Dermis microvascular lymphatic vessel endothelial cell (primary cell): Measurements from ENCODE around the gene B4GALNT3. TPM values are rescaled to one million over a fixed set of nuclear protein-coding genes. Genes with fewer than 3 reads are reported as not detected.

ENCODE experiments used
- DNase-seq, 2 donors: peaks; one replicate each; pipeline versions ENCODE4 v3.0.0 to v3.0.0-alpha.2; 2010; ENCODE audit warnings: low read depth in 2 of 2
- total RNA-seq: library from RNA; depleted of rRNA; stranded (reverse); fragments of >200 nt; gene quantifications from 2 replicates; pipeline ENCODE4 v1.2.1, GENCODE V29; 2014

B4GALNT3 gene
- total RNA-seq, 1 donor from 2014 or later = under 0.01 TPM

DNA sequence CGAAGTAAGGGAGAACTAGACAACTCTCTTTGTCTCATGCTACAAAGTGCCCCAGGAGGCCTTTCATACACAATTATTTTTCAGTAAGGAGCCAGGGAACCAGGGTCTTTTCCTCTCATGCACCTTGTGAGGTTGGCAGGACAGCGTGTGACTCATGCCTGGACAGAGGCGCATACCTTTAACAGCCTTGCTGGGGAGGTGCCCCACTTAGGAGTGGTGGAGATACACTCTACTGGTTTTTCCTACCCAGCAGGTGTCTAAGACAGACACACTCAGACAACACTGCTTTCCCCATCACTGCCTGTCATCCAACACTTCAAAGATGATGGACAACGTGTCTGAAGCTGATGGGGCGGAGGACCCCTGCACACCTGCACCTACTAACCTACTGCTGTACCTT lies 49.1 kb downstream of the B4GALNT3 start:
- DNase-seq = no peak

DNA sequence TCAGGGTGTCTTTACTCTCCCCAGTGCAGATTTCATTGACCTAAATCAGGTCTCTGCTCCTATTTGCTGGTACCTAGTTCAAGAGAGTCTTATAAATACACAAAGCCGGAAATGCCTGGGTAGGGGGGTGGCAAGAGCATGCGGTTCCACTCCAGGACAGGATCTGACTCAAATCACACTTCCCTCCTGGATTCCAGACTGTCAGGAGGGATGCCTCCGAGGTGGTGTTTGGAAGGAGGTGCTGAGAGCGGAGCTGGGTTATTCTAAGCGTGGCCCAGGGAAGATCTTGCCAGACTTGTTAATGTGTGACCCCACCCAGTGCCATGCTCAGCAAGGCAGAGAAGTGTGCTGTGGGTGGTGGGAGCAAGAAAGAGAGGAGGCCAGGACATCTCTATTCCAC lies 49.8 kb downstream of the B4GALNT3 start:
- peak; percentile 16 to 77 for DNase-seq

DNA sequence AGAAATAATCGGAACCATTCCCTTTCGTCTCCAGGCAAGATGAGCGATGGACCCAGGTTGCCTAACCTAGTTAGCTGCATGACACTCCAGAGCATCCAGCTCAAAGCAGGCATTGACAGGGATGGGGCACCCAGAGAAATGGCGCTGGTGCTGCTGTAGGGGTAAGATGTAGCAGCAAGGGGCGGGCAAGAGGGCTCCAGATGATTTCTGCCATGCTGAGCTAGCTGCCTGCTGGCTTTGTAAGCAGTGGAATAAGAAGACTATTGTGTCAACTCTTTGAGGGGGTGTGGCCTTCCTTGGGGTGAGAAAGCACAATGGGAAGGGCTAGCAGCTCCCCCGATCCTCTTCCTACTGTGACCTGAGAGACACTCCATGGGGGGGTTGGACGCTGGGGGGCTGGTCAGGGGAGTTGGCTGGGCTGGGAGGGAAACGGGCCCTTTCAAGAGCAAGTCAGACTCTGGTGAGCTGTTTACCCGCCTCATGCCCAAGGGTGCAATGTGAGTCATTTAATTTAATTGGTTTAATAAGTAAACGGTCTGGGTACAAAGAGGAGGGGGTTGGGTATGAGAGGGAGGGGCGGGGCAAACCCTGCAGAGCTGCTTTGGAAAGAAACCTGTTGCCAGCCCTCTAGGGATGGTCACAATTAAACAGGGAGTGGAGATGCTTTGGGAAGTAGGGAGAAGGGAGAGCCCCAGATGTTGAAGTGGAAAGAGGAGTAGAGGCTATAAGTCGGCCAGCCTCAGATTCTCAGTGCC lies 50.5 kb downstream of the B4GALNT3 start:
- DNase-seq = no peak

DNA sequence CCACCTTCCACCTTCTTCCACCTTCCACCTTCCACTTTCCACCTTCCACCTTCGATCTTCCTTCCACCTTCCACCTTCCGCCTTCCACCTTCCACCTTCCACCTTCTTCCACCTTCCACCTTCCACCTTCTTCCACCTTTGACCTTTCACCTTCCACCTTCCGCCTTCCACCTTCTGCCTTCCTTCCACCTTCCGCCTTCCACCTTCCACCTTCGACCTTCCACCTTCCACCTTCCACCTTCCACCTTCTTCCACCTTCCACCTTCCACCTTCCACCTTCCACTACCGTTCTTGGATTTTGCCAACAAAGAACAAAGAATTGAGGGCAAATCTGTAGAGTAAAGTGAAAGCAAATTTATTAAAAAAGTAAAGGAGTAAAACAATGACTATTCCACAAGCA lies 53.2 kb downstream of the B4GALNT3 start:
- DNase-seq = no peak

DNA sequence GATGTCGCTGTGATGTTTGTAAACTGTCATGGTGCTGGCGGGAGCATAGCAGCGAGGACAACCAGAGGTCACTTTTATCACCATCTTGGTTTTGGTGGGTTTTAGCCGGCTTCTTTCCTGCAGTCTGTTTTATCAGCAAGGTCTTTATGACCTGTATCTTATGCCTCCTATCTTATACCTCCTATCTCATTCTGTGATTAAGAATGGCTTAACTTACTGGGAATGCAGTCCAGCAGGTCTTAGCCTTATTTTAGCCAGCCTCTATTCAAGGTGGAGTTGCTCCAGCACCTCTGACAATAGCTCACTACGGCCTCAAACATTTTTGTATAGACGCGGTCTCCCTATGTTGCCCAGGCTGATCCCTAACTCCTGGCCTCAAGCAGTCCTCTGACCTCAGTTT lies 53.7 kb downstream of the B4GALNT3 start:
- no peak for DNase-seq

DNA sequence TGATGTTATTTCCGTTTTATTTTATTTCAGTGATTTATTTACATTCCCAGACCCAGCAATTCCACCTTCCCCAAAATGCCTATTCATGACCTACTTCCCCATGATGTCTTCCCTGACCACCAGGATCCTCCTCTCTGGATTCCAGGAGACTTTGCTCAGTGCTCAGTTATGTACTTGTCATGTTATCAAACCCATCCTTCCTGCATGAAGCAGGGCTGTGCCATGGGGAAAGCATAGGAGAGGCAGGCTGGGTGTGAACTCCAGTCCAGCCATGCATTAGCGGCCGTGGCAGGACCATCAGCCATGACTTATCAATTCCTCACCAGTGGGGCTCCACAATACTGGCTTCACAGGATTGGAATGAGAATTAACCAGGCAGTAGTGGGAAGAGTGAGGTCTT lies 57.8 kb downstream of the B4GALNT3 start:
- no peak for DNase-seq

DNA sequence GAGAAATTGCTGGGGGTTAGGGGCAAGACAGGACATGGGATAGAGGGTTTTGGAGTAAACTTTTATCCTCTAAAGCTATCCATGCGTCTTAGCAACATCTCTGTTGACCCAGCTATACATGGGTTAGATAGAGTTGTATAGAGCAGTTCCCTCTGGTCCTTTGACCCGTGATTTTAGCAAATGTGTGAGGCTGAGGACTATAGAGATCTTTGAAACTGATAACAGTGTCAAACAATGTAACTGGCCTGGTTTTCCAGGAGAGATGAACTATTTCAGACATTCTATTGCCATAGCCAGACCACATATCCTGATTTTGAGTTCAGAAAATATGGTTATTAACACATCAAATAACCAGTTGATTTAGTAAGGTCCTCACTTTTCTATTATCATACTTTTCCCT lies 60.4 kb downstream of the B4GALNT3 start:
- DNase-seq = no peak

DNA sequence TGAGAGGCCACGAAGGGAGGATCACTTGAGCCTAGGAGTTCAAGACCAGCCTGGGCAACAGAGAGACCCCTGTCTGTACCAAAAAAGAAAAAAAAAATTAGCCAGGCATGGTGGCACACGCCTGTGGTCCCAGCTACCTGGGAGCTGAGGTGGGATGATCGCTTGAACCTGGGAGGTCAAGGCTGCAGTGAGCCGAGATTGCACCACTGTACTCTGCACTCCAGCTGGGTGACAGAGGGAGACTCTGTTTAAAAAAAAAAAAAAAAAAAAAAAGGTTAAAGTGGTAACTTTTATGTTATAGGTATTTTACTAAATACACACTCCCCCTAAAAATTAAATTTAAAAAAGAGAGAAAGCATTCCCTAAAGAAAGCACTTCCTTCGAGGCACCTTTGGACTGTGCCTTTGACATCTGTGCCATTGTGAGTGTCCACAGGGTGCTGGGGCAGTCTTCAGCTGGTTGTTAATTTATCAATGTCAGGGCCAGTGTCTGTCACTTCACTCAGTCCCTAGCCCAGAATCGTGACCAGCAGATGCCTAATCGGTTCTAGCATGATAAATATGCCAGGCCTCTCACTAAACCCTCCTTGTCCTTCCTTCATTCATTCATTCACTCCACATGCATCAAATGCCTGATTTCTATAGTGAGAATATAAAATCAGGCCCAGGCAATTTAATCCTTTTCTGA lies 63.1 kb downstream of the B4GALNT3 start:
- DNase-seq = no peak

DNA sequence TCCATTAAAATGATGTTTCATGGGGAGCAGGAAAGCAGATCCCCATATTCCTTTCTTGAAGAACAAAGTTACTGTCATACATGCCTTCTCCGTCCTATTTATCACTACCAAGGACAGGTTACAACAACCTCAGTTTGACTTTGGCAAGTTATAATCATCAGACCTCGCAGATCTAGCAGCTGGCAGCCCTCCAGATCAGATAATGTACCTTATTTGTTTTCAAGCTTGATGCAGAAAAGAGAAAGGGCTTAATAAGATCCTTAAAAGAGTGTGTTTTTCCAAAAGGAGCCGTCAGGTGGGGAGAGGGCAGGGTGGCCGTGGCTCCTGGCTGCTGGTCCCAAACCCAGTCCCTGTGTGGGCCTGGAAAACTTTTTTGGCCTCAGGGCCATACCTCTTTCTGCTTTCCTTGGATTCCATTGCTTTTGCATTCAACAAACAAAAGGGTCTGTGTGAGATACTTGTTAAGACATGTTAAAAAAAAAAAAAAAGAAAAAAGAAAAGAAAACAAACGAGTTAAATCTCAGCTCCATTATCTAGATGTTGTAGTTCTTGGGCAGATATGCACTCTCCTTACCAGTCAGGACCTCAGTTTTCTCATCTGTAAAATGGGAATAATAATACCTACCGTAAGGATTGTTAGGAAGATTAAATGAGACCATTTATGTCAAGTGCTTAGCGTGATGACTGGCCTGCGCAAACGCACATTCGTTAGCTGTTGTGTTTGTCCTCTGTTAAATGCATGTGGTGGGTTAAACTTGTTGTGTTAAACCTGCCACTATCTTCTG lies 64.6 kb downstream of the B4GALNT3 start:
- DNase-seq = peak in 1 of 2 donors; percentile 44

DNA sequence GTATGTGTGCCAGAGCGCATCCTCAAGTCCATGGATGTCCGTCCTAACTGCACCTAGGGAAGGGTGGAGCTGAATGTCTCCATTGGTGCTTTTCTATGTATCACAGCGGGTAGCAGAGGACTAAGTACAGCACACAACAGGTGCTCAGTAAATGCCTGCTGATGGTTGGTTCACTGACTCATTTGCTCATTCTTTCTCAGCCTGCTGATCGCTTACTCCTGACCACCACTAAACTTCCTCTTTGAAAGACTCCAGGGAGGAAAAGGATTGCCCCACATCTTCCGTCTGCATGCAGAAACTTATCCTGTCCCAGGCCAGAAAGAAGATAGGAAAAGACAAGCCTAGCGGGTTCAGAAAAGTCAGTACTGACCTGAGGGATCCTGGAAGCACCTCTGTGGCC lies 66.3 kb downstream of the B4GALNT3 start:
- DNase-seq = no peak

DNA sequence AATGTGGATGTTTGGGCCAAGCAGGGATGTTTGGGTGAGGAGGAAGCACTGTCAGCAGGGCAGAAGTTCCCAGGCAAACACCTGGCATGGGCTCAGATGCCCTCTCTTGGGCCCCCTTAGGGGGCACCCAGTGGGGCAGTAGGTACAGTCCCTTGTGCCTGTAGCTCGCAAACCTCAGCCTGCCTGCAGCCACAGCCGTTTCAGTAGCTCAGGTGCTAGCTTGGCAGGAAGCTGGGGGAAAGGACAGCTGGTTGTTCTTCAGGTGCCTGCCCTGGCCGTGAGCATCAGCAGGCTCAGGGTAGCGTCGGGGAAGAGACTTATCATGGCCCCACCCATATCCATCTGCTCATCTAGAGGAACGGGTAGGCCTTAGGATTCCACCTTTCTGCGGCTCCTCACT lies 67.5 kb downstream of the B4GALNT3 start:
- no peak for DNase-seq

DNA sequence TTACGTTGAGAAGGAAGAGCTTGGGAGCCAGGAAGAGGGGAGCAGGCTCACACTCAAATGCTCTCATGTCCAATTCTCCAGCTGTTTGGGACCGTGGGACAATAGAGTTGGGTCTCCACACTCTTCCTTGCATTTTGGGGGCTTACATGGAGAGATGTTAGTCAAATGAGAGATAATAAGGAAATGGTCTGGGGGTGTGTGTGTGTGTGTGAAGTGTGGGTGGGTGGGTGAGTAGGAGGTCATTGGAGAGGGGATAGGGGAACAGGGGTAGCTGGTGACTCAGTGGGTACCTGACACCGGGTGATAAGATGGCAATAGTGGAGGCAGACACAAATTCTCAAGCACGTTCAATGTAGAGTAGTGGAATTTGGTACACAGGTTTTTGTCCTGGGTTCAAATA lies 68.0 kb downstream of the B4GALNT3 start:
- DNase-seq = no peak

DNA sequence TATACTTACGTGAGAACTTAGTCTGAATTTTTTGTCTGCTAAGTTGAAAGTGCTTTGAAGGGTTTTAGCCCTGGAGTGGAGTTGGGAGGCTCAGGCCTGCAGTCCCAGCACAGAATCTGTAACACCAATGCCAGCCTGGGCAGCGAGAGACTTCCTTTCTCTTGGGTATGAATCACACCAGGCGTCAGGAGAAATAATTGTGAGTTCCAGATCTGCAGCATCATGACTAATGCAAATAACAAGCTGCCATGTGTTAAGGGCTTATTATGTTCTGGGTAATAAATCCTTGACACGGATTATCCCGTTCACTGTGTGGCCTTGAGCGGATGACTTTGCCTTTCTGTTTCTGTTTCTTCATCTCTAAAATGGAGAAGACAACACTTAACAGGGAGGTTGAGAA lies 70.6 kb downstream of the B4GALNT3 start:
- peak in 1 of 2 donors; percentile 84 for DNase-seq

DNA sequence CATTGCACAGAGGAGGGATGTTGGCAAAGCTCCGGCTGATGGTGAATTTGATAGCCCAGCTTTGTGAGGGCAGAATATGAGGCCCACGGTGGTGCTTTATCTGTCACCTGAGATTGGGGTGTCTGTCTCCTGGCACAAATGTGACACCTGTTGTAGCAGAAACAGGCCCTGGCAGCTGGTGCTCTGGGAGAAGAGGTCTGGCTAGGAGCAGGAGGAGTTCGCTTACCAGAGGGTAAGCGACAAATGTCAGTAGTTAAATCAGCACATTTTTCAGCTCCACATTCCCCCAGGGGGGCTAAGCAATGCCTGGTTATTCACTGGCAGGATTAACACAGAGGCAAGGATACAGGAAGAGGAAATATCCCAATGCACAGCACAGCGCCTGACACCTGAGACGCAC lies 71.1 kb downstream of the B4GALNT3 start:
- no peak for DNase-seq

DNA sequence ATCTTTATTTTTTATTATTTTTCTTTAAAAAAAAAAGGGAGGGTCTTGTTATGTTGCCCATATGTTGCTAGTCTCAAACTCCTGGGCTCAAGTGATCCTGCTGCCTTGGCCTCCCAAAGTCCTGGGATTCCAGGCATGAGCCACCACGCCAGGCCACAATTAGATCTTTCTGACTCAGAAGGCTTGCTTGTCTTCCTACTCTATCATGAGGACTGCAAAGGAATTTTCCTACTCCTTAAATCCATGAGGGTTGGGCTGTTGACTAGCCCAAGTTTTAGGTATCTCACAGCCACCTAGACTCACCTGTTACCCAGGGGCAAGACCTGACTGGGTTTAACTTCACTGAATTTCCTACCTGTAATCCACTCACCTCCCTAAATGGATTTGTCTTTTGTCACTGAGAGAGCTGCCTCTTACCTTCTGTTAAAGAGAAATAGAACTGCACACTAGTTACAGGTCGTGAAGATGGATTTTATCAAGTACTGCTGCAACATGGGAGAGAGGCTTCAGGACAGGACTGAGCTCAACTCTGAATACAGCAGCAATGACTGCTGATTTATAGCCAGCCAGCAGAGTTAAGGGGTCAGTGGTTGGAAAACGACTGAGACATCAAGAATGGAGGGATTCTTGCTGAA lies 72.3 kb downstream of the B4GALNT3 start:
- DNase-seq = no peak

DNA sequence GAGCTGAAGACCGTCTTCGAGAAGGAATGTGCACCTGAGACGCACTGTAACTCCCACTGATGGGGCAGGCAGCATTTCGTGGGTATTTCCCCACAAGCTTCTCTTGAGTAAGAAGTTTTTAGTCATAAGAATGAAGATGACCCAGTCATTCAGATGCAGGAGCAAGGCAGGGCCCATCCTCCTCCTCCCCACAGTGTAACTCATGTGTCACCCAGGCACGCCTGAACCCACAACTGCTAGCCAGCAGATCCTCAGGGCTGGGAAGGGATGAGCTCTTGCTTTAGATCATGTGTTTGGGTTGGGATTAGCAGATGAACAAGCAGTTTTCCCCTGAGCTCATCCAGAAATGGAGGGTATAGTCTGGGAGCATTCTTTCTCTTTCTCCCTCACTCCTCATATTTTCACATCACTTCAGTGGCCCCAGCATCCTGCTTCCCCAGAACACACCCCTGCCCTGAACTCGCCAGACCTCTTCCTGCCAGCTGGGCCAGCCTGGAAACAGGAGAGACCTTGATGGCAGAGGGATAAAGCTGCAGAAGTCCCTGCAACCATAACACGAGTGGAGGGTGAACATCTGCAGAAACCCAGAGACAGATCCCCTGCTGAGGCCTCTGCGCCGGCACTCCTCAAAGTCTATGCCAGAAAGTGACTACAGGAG lies 73.3 kb downstream of the B4GALNT3 start:
- DNase-seq = no peak

DNA sequence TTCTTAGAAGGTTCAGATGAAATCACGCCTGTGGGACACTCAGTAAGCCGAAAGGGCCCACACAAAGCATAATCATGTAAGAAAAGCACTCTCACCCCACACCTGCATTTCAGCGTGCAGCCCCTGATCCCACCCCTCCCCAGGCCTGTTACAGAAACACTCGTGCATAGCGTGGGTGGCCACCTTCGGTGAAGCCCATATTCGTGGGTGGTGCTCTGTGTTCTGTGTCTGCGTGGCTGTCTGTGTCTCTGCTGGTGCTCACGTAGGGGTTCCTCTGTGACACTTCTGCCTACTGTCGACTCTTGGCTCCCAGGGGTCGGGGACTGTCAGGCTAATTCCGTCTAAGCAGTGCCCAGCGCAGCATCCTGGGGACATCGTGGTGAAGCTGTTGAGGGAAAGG lies 74.0 kb downstream of the B4GALNT3 start:
- DNase-seq = no peak

DNA sequence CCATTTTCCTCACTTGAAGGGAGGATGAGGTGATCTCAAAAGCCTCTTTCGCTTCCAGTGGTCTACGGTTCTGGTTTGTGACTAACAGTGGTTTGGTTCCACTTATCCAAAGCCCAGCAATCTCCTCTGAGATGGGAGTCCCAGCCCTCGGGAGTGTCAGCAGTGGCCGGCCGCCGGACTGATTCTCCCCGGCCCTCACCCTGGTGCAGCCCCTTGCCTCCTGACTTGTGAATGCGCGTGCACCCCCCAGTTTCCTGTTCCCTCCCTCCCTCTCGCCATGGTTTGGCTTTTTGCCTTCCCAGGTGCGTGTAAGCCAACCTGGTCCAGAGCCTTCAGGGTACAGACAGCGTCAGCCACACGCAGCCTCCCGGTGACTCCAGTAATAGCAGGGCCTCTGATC lies 74.5 kb downstream of the B4GALNT3 start:
- DNase-seq = no peak

DNA sequence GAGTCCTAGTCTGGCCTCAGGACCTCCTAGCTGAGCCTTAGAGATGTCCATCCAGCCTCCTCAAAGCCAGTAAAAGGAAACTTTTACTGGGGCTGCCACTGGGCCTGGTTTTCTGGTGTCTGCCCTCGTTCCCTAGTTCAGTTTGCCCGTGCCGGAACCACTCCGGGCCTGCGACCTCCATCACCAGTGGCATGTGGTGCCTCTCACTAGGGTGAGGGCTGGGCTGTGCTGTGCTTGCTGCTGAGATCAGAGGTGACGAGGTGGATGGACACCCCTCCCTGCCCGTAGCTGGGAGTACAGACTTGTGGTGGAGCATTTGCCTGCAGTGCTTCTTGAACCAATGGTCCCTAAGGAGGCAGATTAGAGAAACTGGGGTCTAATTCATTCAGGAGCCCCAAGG lies 75.7 kb downstream of the B4GALNT3 start:
- DNase-seq = no peak

DNA sequence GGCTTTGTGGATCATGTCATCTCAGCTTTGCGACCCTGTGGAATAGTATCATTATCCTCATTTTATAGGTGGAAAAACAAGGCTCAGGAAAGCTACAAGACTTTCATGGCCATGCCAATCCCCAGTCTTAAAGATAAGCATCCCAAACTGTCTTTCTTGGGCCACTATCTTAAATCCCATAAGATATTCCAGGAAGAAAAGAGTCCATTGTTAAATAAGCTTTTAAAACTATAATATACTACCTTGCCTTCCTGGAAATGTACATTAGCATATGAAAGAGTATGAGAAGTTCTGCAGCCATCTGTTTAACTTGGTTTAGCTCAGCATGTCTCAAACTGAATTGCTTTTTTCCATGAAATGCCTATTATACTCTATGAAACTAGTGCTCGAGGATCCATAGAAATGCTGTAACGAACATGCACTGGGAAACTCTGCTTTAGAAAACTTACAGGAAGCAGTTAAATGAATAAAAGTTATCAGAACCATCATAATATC lies 77.1 kb downstream of the B4GALNT3 start:
- DNase-seq = no peak

DNA sequence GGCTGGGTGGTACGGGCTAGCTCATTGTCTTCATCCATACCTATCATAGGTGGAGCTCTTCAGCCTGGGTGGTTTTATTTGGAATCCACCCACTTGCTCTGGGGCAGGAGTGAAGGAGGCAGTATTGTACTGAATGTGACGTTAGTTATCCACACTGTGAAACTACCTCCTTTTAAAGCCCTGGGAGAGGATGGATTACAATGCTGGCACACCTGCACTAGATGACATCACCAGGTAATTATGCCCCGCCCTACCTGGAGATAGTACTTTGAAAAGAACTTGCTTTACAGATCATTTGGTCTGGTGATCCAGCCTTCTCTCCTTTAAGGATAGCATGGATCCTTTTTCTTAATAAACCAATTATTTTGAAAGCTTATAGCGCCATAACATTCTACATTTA lies 78.0 kb downstream of the B4GALNT3 start:
- no peak for DNase-seq
